Stimulated activated CD4-positive, alpha-beta T cell treated with anti-CD3 and anti-CD28 coated beads, TNF-alpha, amount 100 ng/mL, for 1 hour (primary cell): ENCODE results near the gene AARS2.

Experiments used
- DNase-seq, 3 donors: peaks; one replicate each; pipeline ENCODE4 v3.0.0-alpha.2; 2020; ENCODE audit warnings: low read depth in 3 of 3, low spot score in 1 of 3

The AARS2 gene

GRCh38 chr6:44263354-44264100 lies 49.6 kb downstream of the AARS2 start:
- no peak for DNase-seq

- DNase-seq = no peak
Measured at GRCh38 chr6:44262467-44263353, 50.4 kb downstream of the AARS2 start.

- DNase-seq = no peak
Measured at GRCh38 chr6:44261581-44261980, 51.6 kb downstream of the AARS2 start.

GRCh38 chr6:44260451-44261297 lies 52.5 kb downstream of the AARS2 start:
- no peak for DNase-seq

- no peak for DNase-seq
Measured at GRCh38 chr6:44260011-44260410, 53.1 kb downstream of the AARS2 start.

- DNase-seq = no peak
Measured at GRCh38 chr6:44258921-44259320, 54.2 kb downstream of the AARS2 start.

GRCh38 chr6:44258325-44258863 lies 54.8 kb downstream of the AARS2 start:
- no peak for DNase-seq

GRCh38 chr6:44257753-44258324 lies 55.3 kb downstream of the AARS2 start:
- no peak for DNase-seq

- peak in 2 of 3 donors; percentile 44 to 56 for DNase-seq
Measured at GRCh38 chr6:44257025-44257752, 56.0 kb downstream of the AARS2 start, which contains the start of gene SLC35B2. SLC35B2 (minus strand) TSS chr6:44257528; CDS start chr6:44257410, 118 bp downstream.

- no peak for DNase-seq
Measured at GRCh38 chr6:44256775-44257024, 56.4 kb downstream of the AARS2 start.

GRCh38 chr6:44255871-44256774 lies 57.0 kb downstream of the AARS2 start:
- DNase-seq = no peak

- DNase-seq = no peak
Measured at GRCh38 chr6:44255105-44255808, 57.9 kb downstream of the AARS2 start.

- no peak for DNase-seq
Measured at GRCh38 chr6:44254191-44255104, 58.7 kb downstream of the AARS2 start.

GRCh38 chr6:44253307-44254101 lies 59.6 kb downstream of the AARS2 start:
- no peak for DNase-seq

- DNase-seq = no peak
Measured at GRCh38 chr6:44251576-44252524, 61.3 kb downstream of the AARS2 start.

GRCh38 chr6:44250718-44251123 lies 62.4 kb downstream of the AARS2 start:
- DNase-seq = no peak
